HCT116 (cell line): ENCODE results near the gene ST7.

Experiments
- CEBPB ChIP-seq: IDR thresholded peaks from 2 replicates; pipeline ENCODE4 v1.6.1; 2012; ENCODE audit warnings: low read depth
- EGR1 ChIP-seq: IDR thresholded peaks from 2 replicates; pipeline ENCODE4 v1.6.1; 2012; ENCODE audit warnings: low read depth
- ELF1 ChIP-seq: IDR thresholded peaks from 2 replicates; pipeline ENCODE4 v1.6.1; 2012; ENCODE audit warnings: low read depth, borderline replicate concordance
- EZH2 ChIP-seq: fragments of 200-600 bp; sonication (generic); IDR thresholded peaks from 2 replicates; pipeline ENCODE4 v1.6.1; 2017; ENCODE audit warnings: antibody characterized with exemption, mixed run types
- EZH2phosphoT487 ChIP-seq: fragments of 200-600 bp; IDR thresholded peaks from 2 replicates; pipeline ENCODE4 v1.6.1; 2018; ENCODE audit warnings: antibody characterized with exemption, borderline replicate concordance
- JUND ChIP-seq: IDR thresholded peaks from 2 replicates; pipeline ENCODE4 v1.6.1; 2012
- POLR2A ChIP-seq: IDR thresholded peaks from 2 replicates; pipeline ENCODE4 v1.7.0; 2011; ENCODE audit warnings: borderline replicate concordance; ENCODE audit not compliant: insufficient read depth, insufficient read length; ENCODE audit errors: extremely low read depth
- POLR2AphosphoS5 ChIP-seq: IDR thresholded peaks from 2 replicates; pipeline ENCODE4 v1.6.1; 2011; ENCODE audit warnings: mild to moderate bottlenecking, low read depth, low read length, moderate library complexity
- RAD21 ChIP-seq: IDR thresholded peaks from 2 replicates; pipeline ENCODE4 v1.6.1; 2012; ENCODE audit warnings: low read depth, mild to moderate bottlenecking
- SRF ChIP-seq: IDR thresholded peaks from 2 replicates; pipeline ENCODE4 v1.6.1; 2012; ENCODE audit warnings: low read depth
- YY1 ChIP-seq: IDR thresholded peaks from 2 replicates; pipeline ENCODE4 v1.6.1; 2011; ENCODE audit warnings: low read length, low read depth, moderate library complexity, mild to moderate bottlenecking; ENCODE audit not compliant: insufficient replicate concordance; ENCODE audit errors: extremely low read depth
- ZNF274 ChIP-seq: fragments of 200-500 bp; sonication (Bioruptor generic); IDR thresholded peaks from 2 replicates; pipeline ENCODE4 v1.6.1; 2014; ENCODE audit warnings: mild to moderate bottlenecking, low read depth, low read length, inconsistent platforms
- TF ChIP-seq, protein P1 (sequence below), 3 experiments: fragments of 200-600 bp in 1 of 3; sonication (generic) in 1 of 3; IDR thresholded peaks in 2 of 3; conservative IDR thresholded peaks in 1 of 3; 2 replicates each; pipeline ENCODE4 v1.5.1; 2012 to 2017; ENCODE audit warnings: low read depth in 2 of 3, low read length in 2 of 3, antibody characterized with exemption in 1 of 3, borderline replicate concordance in 1 of 3, control low read depth in 1 of 3, mild to moderate bottlenecking in 1 of 3, mixed read lengths in 1 of 3, mixed run types in 1 of 3, moderate library complexity in 1 of 3; ENCODE audit not compliant: insufficient read depth in 1 of 3

DNA sequence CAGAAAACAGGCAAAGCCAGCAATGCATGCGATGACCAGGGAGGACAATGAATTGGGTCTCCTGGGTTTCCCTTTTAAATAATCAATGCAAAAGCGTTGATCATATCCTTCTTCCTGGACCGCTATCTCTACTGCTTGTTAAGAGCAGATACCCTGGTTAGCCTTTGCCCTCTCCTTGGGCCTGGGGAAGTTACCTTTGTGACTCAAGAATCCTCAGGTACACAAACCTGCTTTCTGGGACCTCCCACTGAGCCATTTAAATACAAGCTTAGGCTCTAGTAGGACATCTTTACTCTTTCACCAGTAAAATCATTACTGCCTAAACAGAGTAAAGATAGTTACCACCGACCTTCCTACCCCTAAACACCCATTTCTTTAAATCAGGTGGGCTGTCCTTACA lies 195.7 kb downstream of the ST7 start:
- TF ChIP-seq, protein P1, sequence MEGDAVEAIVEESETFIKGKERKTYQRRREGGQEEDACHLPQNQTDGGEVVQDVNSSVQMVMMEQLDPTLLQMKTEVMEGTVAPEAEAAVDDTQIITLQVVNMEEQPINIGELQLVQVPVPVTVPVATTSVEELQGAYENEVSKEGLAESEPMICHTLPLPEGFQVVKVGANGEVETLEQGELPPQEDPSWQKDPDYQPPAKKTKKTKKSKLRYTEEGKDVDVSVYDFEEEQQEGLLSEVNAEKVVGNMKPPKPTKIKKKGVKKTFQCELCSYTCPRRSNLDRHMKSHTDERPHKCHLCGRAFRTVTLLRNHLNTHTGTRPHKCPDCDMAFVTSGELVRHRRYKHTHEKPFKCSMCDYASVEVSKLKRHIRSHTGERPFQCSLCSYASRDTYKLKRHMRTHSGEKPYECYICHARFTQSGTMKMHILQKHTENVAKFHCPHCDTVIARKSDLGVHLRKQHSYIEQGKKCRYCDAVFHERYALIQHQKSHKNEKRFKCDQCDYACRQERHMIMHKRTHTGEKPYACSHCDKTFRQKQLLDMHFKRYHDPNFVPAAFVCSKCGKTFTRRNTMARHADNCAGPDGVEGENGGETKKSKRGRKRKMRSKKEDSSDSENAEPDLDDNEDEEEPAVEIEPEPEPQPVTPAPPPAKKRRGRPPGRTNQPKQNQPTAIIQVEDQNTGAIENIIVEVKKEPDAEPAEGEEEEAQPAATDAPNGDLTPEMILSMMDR (IDR thresholded peaks at IDR 0.05 in 2 of 3, conservative IDR thresholded peaks at IDR 0.05 in 1 of 3; ENCODE audit: borderline replicate concordance in 1 of 3, insufficient read depth in 1 of 3, low read depth in 2 of 3, low read length in 2 of 3), result no peak
- TF ChIP-seq YY1 (no peak), POLR2A (no peak), EGR1 (no peak), CEBPB (no peak), JUND (no peak), ELF1 (no peak), EZH2phosphoT487 (no peak), SRF (no peak), RAD21 (no peak), ZNF274 (no peak), EZH2 (no peak), POLR2AphosphoS5 (no peak)
